ENCODE results near the gene SLCO3A1. TPM values are rescaled to one million over a fixed set of nuclear protein-coding genes. Genes with fewer than 3 reads are reported as not detected.

SLCO3A1 gene
- total and polyA plus RNA-seq, 2 of the 8 experiments (the other 6 are each of a cell fraction or from before 2014, with no cell fraction given): 15.1 to 20.4 TPM

GRCh38 chr15:91873138-91873536 is 19.6 kb downstream of the SLCO3A1 start (continued):
- TF ChIP-seq CHD7 (IDR thresholded peaks at IDR 0.05; ENCODE audit: insufficient replicate concordance, low read length): no peak
- no peak for TF ChIP-seq SP1 (IDR thresholded peaks at IDR 0.05; ENCODE audit: low read depth, low read length)
- no peak for TF ChIP-seq POLR2A (IDR thresholded peaks at IDR 0.05; ENCODE audit: control extremely low read depth in 1 of 2, low read depth in 2 of 2, low read length in 2 of 2)
- TF ChIP-seq GTF2F1 (IDR thresholded peaks at IDR 0.05; ENCODE audit: borderline replicate concordance, low read depth, low read length): no peak
- TF ChIP-seq SP2 (IDR thresholded peaks at IDR 0.05; ENCODE audit: low read length): no peak
- TF ChIP-seq TAF1 (IDR thresholded peaks at IDR 0.05; ENCODE audit: low read depth, low read length): no peak
